ENCODE results near the gene RPS6KA1.

Gene RPS6KA1

GRCh38 chr1:26520339-26520738 lies 9.2 kb upstream of the RPS6KA1 start:
- no peak for TF ChIP-seq CTCF (IDR thresholded peaks at IDR 0.05; ENCODE audit: insufficient read depth, low read length)
- no peak for TF ChIP-seq SPI1 (IDR thresholded peaks at IDR 0.05; ENCODE audit: borderline replicate concordance, low read depth)
- no peak for TF ChIP-seq POLR2AphosphoS5 (IDR thresholded peaks at IDR 0.05; ENCODE audit: low read depth)
- no peak for TF ChIP-seq REST (IDR thresholded peaks at IDR 0.05; ENCODE audit: insufficient replicate concordance, low read depth)
- no peak overlapping the region for H3K4me3 ChIP-seq (replicated peaks; ENCODE audit: insufficient read depth, low read length)
- H3K27ac ChIP-seq (replicated peaks): peak overlapping the region; percentile 50
- H3K27me3 ChIP-seq (ENCODE audit: insufficient read depth, poor library complexity, severe bottlenecking): no peaks in the 10 kb centered on the region
- DNase-seq (ENCODE audit: low read depth in 1 of 2, low spot score in 1 of 2): no peak

- H3K27ac ChIP-seq (replicated peaks): no peak overlapping the region
- H3K4me3 ChIP-seq (replicated peaks; ENCODE audit: insufficient read depth, low read length): no peak overlapping the region
- H3K27me3 ChIP-seq (ENCODE audit: insufficient read depth, poor library complexity, severe bottlenecking): no peaks in the 10 kb centered on the region
- TF ChIP-seq CTCF (IDR thresholded peaks at IDR 0.05; ENCODE audit: insufficient read depth, low read length) (no peak), GABPA (IDR thresholded peaks at IDR 0.05; ENCODE audit: low read depth) (no peak), REST (IDR thresholded peaks at IDR 0.05; ENCODE audit: insufficient replicate concordance, low read depth) (no peak), POLR2AphosphoS5 (IDR thresholded peaks at IDR 0.05; ENCODE audit: low read depth) (no peak), SPI1 (IDR thresholded peaks at IDR 0.05; ENCODE audit: borderline replicate concordance, low read depth) (no peak)
- no peak for DNase-seq (ENCODE audit: low read depth in 1 of 2, low spot score in 1 of 2)
These were observed 7.9 kb upstream of the RPS6KA1 start for GRCh38 chr1:26521669-26522030.

- DNase-seq (ENCODE audit: low read depth in 1 of 2, low spot score in 1 of 2): no peak
- H3K4me3 ChIP-seq (replicated peaks; ENCODE audit: insufficient read depth, low read length): no peak overlapping the region
- no peaks in the 10 kb centered on the region for H3K27me3 ChIP-seq (ENCODE audit: insufficient read depth, poor library complexity, severe bottlenecking)
- TF ChIP-seq REST (IDR thresholded peaks at IDR 0.05; ENCODE audit: insufficient replicate concordance, low read depth) (no peak), GABPA (IDR thresholded peaks at IDR 0.05; ENCODE audit: low read depth) (no peak), SPI1 (IDR thresholded peaks at IDR 0.05; ENCODE audit: borderline replicate concordance, low read depth) (no peak), POLR2AphosphoS5 (IDR thresholded peaks at IDR 0.05; ENCODE audit: low read depth) (no peak), CTCF (IDR thresholded peaks at IDR 0.05; ENCODE audit: insufficient read depth, low read length) (no peak)
- H3K27ac ChIP-seq (replicated peaks): no peak overlapping the region
These were observed 7.5 kb upstream of the RPS6KA1 start for GRCh38 chr1:26522073-26522472.

Data from HL-60 (cell line).